GM12878 (cell line): ENCODE results near the gene CAMKMT. TPM values are rescaled to one million over a fixed set of nuclear protein-coding genes. Genes with fewer than 3 reads are reported as not detected.

Source experiments
- ATAC-seq: fragments of 200-7000 bp; cut with Tn5 transposase; 3 replicates; pipeline ENCODE4 v1.9.1; 2020; ENCODE audit warnings: mild to moderate bottlenecking, moderate library complexity
- BruUV-seq: library from RNA; stranded (reverse); fragments of 400-500 nt; replicated peaks from 2 replicates; lab custom pipeline; 2021; lab: Mats Ljungman, UMichigan
- CTCF ChIA-PET: fragments of 300-600 bp; sonication (Branson Sonifier 250); formaldehyde crosslinking; extraction: SDS; loops from one replicate; lab custom pipeline; 2021; ENCODE audit warnings: inconsistent platforms; lab: Yijun Ruan, JAX
- POLR2A ChIA-PET: fragments of 350-600 bp; formaldehyde crosslinking; extraction: SDS; loops from one replicate; lab custom pipeline; 2021; ENCODE audit warnings: inconsistent platforms; lab: Charles Lee
- RAD21 ChIA-PET: fragments of 300-600 bp; sonication (Branson Sonifier 250); formaldehyde crosslinking; loops from one replicate; lab custom pipeline; 2023; ENCODE audit warnings: antibody characterized with exemption; ENCODE audit not compliant: unreplicated experiment; lab: Charles Lee
- SMC1A ChIA-PET: fragments of 300-600 bp; sonication (Branson Sonifier 250); formaldehyde crosslinking; loops from one replicate; lab custom pipeline; 2023; ENCODE audit not compliant: unreplicated experiment, uncharacterized antibody; lab: Charles Lee
- DNase-seq: peaks from one replicate; pipeline ENCODE4 v3.0.0-alpha.2; 2011; ENCODE audit warnings: low read depth, low spot score
- FAIRE-seq: peaks from 3 replicates; lab custom pipeline; 2011; peaks lifted over from hg19 to GRCh38; lab: Jason Lieb, UNC
- H2AFZ ChIP-seq: 2 replicates; pipeline ENCODE4 v1.6.0; 2011; ENCODE audit warnings: low read depth, low read length, control low read depth; ENCODE audit not compliant: control insufficient read depth
- H3K27ac ChIP-seq: 2 replicates; pipeline ENCODE4 v1.5.1; 2011; ENCODE audit warnings: control low read depth; ENCODE audit not compliant: control insufficient read depth, insufficient read depth
- H3K27me3 ChIP-seq, 2 experiments: replicated peaks in 1 of 2; 2 replicates each; pipeline versions ENCODE4 v1.6.0 to v1.6.1; 2011; ENCODE audit warnings: low read length in 1 of 2; ENCODE audit not compliant: control insufficient read depth in 2 of 2, insufficient read depth in 2 of 2
- H3K36me3 ChIP-seq, 2 experiments: 2 replicates each; pipeline ENCODE4 v1.5.1; 2011; ENCODE audit warnings: low read length in 1 of 2; ENCODE audit not compliant: control insufficient read depth in 2 of 2, insufficient read depth in 2 of 2
- H3K4me1 ChIP-seq: 2 replicates; pipeline ENCODE4 v1.6.1; 2011; ENCODE audit warnings: mild to moderate bottlenecking, low read length, moderate library complexity, mixed read lengths; ENCODE audit not compliant: control insufficient read depth, insufficient read depth
- H3K4me2 ChIP-seq: 2 replicates; pipeline ENCODE4 v1.6.0; 2011; ENCODE audit warnings: control low read depth; ENCODE audit not compliant: control insufficient read depth, insufficient read depth
- H3K4me3 ChIP-seq: fragments of 200-600 bp; sonication (generic); 2 replicates; pipeline ENCODE4 v1.5.1; 2016
- H3K79me2 ChIP-seq: 2 replicates; pipeline ENCODE4 v1.6.0; 2011; ENCODE audit warnings: low read length; ENCODE audit not compliant: control insufficient read depth, insufficient read depth
- H3K9ac ChIP-seq: 2 replicates; pipeline ENCODE4 v1.8.0; 2011; ENCODE audit warnings: low read length, control low read depth, mixed read lengths; ENCODE audit not compliant: control insufficient read depth, insufficient read depth
- H3K9me3 ChIP-seq: replicated peaks from 3 replicates; pipeline ENCODE4 v1.5.1; 2011; ENCODE audit warnings: mild to moderate bottlenecking, low read length; ENCODE audit not compliant: control insufficient read depth, insufficient read depth
- H4K20me1 ChIP-seq: 2 replicates; pipeline ENCODE4 v1.6.0; 2011; ENCODE audit not compliant: control insufficient read depth, insufficient read depth
- ATF7 ChIP-seq: fragments of 450-650 bp; IDR thresholded peaks from 2 replicates; pipeline ENCODE4 v1.6.1; 2016; ENCODE audit warnings: low read depth, mild to moderate bottlenecking
- BCLAF1 ChIP-seq: fragments of 450-650 bp; IDR thresholded peaks from 2 replicates; pipeline ENCODE4 v1.6.1; 2017; ENCODE audit warnings: antibody characterized with exemption, mild to moderate bottlenecking, moderate library complexity
- CBFB ChIP-seq: IDR thresholded peaks from 2 replicates; pipeline ENCODE4 v1.6.1; 2016; ENCODE audit warnings: antibody characterized with exemption, low read depth
- CBX3 ChIP-seq: fragments of 200-600 bp; sonication (generic); IDR thresholded peaks from 2 replicates; pipeline ENCODE4 v1.6.1; 2016; ENCODE audit warnings: low read depth, borderline replicate concordance
- CHD4 ChIP-seq: fragments of 200-600 bp; sonication (generic); IDR thresholded peaks from 2 replicates; pipeline ENCODE4 v1.6.1; 2016; ENCODE audit warnings: mild to moderate bottlenecking
- EED ChIP-seq: sonication (generic); IDR thresholded peaks from 2 replicates; pipeline ENCODE4 v1.6.1; 2016; ENCODE audit warnings: antibody characterized with exemption, low read depth
- IKZF2 ChIP-seq, 2 experiments: fragments of 450-650 bp; IDR thresholded peaks; 2 replicates each; pipeline ENCODE4 v1.6.1; 2017; ENCODE audit warnings: mild to moderate bottlenecking in 2 of 2, moderate library complexity in 2 of 2
- KAT2A ChIP-seq: conservative IDR thresholded peaks from 2 replicates; pipeline ENCODE4 v1.6.1; 2011; ENCODE audit warnings: low read depth, low read length; ENCODE audit not compliant: control insufficient read depth
- NFYB ChIP-seq: IDR thresholded peaks from 2 replicates; pipeline ENCODE4 v1.6.1; 2011; ENCODE audit warnings: low read depth, mild to moderate bottlenecking, low read length, improper control_type of control experiment, moderate library complexity; ENCODE audit not compliant: insufficient read depth
- PKNOX1 ChIP-seq: fragments of 450-650 bp; IDR thresholded peaks from 2 replicates; pipeline ENCODE4 v1.6.1; 2016; ENCODE audit warnings: mild to moderate bottlenecking
- POLR2AphosphoS5 ChIP-seq: IDR thresholded peaks from 2 replicates; pipeline ENCODE4 v1.6.1; 2011; ENCODE audit warnings: mild to moderate bottlenecking, low read length, inconsistent platforms
- SIN3A ChIP-seq: IDR thresholded peaks from 2 replicates; pipeline ENCODE4 v1.6.1; 2012; ENCODE audit warnings: low read depth, low read length, improper control_type of control experiment
- SMAD5 ChIP-seq: IDR thresholded peaks from 2 replicates; pipeline ENCODE4 v1.6.1; 2016; ENCODE audit warnings: antibody characterized with exemption, low read depth
- SMC3 ChIP-seq: IDR thresholded peaks from 2 replicates; pipeline ENCODE4 v1.6.1; 2011; ENCODE audit warnings: low read length, improper control_type of control experiment, borderline replicate concordance
- SPI1 ChIP-seq: IDR thresholded peaks from 2 replicates; pipeline ENCODE4 v1.6.1; 2011; ENCODE audit warnings: low read depth, mild to moderate bottlenecking, low read length, moderate library complexity, borderline replicate concordance; ENCODE audit not compliant: insufficient read depth
- SUPT20H ChIP-seq: IDR thresholded peaks from 2 replicates; pipeline ENCODE4 v1.6.1; 2011; ENCODE audit warnings: low read depth, mild to moderate bottlenecking, low read length, moderate library complexity, borderline replicate concordance; ENCODE audit not compliant: control insufficient read depth
- ZNF274 ChIP-seq: IDR thresholded peaks from one replicate; pipeline ENCODE4 v1.8.0; 2011; ENCODE audit not compliant: insufficient read length, insufficient read depth
- WGBS: methylation state at CpG from one replicate; pipeline ENCODE4 v1.1.6; 2016; ENCODE audit warnings: low lambda C conversion rate; ENCODE audit not compliant: insufficient replicate concordance, insufficient coverage; ENCODE audit errors: missing lambda C conversion rate; 5-methylcytosine and 5-hydroxymethylcytosine counted together
- in situ Hi-C: fragments of 300-500 bp; cut with MboI; formaldehyde crosslinking; loops from 9 replicates; pipeline ENCODE4 v1.14.3; 2018; ENCODE audit warnings: mixed read lengths
- intact Hi-C: fragments of 100-400 bp; cut with micrococcal nuclease; formaldehyde crosslinking; loops from one replicate; pipeline ENCODE4 v1.14.2; 2022; ENCODE audit not compliant: unreplicated experiment
- polyA plus RNA-seq, 11 experiments: library from polyadenylated mRNA; depleted of rRNA in 4 of 11; unstranded in 6 of 11; stranded (reverse) in 5 of 11; fragments of >200 nt; fragmentation: Nextera tagmentation in 4 of 11; fragmentation: Illumina TruSeq in 1 of 11; extraction: Ambion mirVana in 4 of 11; extraction: Trizol in 1 of 11; gene quantifications; 1 replicate in 1 of 11; 2 replicates in 10 of 11; pipeline versions ENCODE4 v1.2.1 to v1.2.3, GENCODE V29; 2011 to 2016; ENCODE audit warnings: inconsistent platforms in 2 of 11, missing spikeins in 2 of 11, low read depth in 1 of 11
- total RNA-seq, 4 experiments: library from RNA; depleted of rRNA in 3 of 4; stranded (reverse); fragments of >200 nt in 3 of 4; fragmentation: Illumina TruSeq in 1 of 4; extraction: Trizol in 1 of 4; gene quantifications; 2 replicates each; pipeline versions ENCODE4 v1.2.1 to v1.2.3, GENCODE V29; 2013 to 2021
- TF ChIP-seq, protein P1 (sequence below): fragments of 450-650 bp; IDR thresholded peaks from 2 replicates; pipeline ENCODE4 v1.6.1; 2018; ENCODE audit warnings: borderline replicate concordance, mild to moderate bottlenecking; ENCODE audit not compliant: partially characterized antibody

The CAMKMT gene
- total and polyA plus RNA-seq, 10 of the 15 experiments (the other 5 are each of a cell fraction or from before 2014, with no cell fraction given), result 2.7 to 16.0 (median 11.8) TPM

DNA sequence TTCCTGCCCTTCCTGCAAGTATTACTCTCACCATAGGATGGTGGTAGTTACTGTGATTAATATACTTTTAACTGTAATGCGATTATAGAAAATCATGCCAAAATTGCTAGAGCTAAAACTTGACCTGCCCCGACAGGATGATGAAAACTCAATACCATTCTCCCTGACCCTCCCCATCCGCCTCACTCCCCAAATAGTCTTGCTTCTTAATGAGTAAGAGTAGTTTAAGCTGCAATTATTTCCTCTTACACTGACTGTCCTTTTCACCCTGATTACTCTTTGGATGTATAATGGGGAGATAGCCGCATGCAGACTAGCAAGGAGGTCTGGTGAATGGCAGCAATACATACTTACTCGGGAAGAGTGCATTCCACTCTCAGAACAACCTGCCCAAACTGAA is 310.2 kb downstream of the CAMKMT start:
- ChIA-PET SMC1A (interaction anchor here (0.7 to 8.6 kb wide), 12 partner anchors 15 to 284 kb away, joined by 3 to 102 read pairs (median 3); no protein-coding TSS in a partner anchor), RAD21 (interaction anchor here (1.6 to 4.1 kb wide), 3 partner anchors 112 to 284 kb away, joined by 6 to 16 read pairs (median 7); no protein-coding TSS in a partner anchor), CTCF (interaction anchor here (0.8 to 11.4 kb wide), 7 partner anchors 8 to 284 kb away, joined by 3 to 156 read pairs (median 4); no protein-coding TSS in a partner anchor), POLR2A (interaction anchor here (0.7 kb wide), 1 partner anchor 73 kb away, joined by 4 read pairs; no protein-coding TSS in a partner anchor)
- Histone ChIP-seq H3K27me3 (no peaks in the 10 kb centered on the region), H3K79me2 (no peaks in the 10 kb centered on the region), H3K4me3 (no peak overlapping the region), H3K9ac (no peak overlapping the region), H3K4me2 (no peak overlapping the region), H3K4me1 (no peaks in the 10 kb centered on the region), H3K9me3 (no peaks in the 10 kb centered on the region), H2AFZ (no peak overlapping the region), H3K27ac (no peak overlapping the region), H4K20me1 (no peaks in the 10 kb centered on the region), H3K36me3 (no peaks in the 10 kb centered on the region)
- WGBS, result 95% methylated on average over 5 of the region's 5 CpGs
- no TSS peak for BruUV-seq
- in situ Hi-C loops (no loop called here), intact Hi-C loops (no loop called here)
- TF ChIP-seq NFYB (no peak), PKNOX1 (no peak), ZNF274 (no peak), SPI1 (no peak), SMAD5 (no peak), CBX3 (no peak), CHD4 (no peak), IKZF2 (IDR thresholded peaks at IDR 0.05) (no peak), SMC3 (no peak), BCLAF1 (no peak), CBFB (no peak), SIN3A (no peak), EED (no peak), POLR2AphosphoS5 (no peak), ATF7 (no peak), SUPT20H (no peak), KAT2A (no peak)
- TF ChIP-seq, protein P1, sequence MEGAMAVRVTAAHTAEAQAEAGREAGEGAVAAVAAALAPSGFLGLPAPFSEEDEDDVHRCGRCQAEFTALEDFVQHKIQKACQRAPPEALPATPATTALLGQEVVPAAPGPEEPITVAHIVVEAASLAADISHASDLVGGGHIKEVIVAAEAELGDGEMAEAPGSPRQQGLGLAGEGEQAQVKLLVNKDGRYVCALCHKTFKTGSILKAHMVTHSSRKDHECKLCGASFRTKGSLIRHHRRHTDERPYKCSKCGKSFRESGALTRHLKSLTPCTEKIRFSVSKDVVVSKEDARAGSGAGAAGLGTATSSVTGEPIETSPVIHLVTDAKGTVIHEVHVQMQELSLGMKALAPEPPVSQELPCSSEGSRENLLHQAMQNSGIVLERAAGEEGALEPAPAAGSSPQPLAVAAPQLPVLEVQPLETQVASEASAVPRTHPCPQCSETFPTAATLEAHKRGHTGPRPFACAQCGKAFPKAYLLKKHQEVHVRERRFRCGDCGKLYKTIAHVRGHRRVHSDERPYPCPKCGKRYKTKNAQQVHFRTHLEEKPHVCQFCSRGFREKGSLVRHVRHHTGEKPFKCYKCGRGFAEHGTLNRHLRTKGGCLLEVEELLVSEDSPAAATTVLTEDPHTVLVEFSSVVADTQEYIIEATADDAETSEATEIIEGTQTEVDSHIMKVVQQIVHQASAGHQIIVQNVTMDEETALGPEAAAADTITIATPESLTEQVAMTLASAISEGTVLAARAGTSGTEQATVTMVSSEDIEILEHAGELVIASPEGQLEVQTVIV, result no peak
- DNase-seq, result no peak
- ATAC-seq, result no peak
- no peak for FAIRE-seq
